ENCODE measurements around the gene CHPF.

Gene CHPF

DNA sequence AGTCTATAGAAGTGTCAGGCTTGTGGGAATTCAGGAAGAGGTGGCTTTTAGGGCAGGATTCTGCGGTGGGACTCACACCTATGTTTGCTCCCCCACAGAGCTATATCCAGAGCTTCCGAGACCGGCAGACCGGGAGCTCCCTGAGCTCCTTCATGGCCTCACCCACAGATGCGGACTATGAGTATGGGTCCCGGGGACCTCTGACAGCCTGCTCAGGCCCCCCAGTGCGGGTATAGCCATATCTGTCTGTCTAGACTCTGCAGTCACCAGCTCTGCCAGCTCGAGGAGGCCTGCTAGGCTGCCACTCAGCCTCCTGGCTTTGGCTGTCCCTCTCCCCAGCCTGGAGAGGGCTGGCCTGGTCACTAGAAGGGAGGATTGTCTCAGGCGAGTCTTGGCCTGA lies 6.0 kb upstream of the CHPF start:
- no peak for DNase-seq

DNA sequence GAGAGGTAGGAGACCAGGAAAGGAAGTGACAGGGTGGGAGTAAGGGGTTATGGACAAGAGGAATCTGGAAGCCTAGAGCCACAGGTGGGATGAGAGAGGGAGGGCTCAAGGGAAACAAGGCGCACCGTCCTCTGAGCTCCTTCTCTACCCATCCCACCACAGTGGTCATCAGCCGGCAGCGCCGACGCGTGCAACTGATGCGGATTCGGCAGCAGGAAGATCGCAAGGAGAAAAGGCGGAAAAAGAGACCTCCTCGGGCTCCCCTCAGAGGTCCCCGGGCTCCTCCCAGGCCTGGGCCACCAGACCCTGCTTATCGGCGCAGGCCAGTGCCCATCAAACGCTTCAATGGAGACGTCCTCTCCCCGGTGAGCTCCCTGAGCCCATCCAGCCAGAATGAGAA lies 5.4 kb upstream of the CHPF start:
- no peak for DNase-seq

DNA sequence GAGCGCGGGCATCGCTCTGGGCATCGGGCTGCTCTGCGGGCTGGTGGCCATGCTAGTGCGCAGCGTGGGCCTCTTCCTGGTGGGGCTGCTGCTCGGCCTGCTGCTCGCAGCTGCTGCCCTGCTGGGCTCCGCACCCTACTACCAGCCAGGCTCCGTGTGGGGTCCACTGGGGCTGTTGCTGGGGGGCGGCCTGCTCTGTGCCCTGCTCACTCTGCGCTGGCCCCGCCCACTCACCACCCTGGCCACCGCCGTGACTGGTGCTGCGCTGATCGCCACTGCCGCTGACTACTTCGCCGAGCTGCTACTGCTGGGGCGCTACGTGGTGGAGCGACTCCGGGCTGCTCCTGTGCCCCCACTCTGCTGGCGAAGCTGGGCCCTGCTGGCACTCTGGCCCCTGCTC lies 4.0 kb upstream of the CHPF start:
- DNase-seq: no peak

DNA sequence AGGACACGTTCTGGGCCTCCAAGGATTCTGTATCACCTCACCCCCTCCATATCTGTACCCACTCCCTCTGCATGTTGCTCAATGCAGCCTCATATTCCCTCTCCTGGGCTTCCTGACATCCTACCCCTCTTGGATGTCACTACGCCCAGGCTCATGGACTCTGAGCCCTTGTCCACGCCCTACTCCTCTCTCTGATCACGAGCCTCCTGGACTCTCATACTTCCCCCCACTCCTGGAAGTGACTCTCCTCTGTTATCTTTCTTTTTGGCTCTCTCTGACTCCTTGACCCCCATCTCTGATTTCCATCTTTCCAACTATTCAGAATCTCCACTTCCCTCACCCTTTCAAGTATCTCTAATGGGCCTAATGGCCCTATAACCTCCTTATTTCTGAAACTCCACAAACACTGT lies 2.3 kb upstream of the CHPF start:
- DNase-seq: no peak

DNA sequence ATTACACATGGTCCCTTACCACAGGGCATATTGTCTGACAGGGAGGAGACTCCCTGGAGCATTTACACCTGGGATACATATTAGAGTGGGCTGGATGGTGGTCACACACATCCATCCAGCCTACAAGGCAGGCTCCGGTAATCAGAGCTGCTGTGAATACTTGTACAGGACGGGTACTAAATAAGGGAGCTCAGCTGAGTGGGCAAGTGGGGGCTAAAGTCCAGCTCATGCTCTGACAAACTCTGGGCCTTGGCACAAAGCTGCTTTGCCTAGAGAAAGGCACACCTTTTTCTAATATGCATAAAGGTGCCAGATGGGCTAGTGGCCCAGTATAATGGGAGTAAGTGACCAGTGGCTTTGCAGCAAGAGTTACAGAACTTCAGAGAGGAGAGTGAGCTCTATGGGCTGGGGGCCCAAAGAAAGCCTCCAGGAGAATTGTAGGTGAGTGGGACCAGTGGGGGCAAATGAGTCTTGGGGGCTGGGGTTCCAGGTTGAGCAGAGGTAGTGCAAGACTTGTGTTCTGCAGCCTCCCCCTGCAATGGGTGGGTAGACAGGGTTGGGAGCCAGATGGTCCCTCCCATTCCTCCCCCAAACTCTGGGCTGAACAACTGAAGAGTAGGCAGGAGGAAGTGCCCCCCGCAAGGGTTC lies 1.8 kb upstream of the CHPF start:
- no peak for DNase-seq

DNA sequence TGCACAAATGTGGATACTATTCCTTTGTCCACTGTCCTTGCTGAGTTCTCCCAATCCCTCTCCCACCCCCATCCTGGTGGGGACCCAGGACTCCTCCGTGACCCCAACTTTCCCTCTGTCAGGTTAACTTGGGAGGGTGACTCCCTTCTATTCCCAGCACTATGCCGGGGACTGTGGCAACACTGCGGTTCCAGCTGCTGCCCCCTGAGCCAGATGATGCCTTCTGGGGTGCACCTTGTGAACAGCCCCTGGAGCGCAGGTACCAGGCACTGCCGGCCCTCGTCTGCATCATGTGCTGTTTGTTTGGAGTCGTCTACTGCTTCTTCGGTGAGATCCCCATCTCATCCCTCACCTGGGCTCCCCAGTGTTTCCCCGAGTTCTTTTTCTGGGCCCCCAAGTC lies 958 bp upstream of the CHPF start:
- no peak for DNase-seq

DNA sequence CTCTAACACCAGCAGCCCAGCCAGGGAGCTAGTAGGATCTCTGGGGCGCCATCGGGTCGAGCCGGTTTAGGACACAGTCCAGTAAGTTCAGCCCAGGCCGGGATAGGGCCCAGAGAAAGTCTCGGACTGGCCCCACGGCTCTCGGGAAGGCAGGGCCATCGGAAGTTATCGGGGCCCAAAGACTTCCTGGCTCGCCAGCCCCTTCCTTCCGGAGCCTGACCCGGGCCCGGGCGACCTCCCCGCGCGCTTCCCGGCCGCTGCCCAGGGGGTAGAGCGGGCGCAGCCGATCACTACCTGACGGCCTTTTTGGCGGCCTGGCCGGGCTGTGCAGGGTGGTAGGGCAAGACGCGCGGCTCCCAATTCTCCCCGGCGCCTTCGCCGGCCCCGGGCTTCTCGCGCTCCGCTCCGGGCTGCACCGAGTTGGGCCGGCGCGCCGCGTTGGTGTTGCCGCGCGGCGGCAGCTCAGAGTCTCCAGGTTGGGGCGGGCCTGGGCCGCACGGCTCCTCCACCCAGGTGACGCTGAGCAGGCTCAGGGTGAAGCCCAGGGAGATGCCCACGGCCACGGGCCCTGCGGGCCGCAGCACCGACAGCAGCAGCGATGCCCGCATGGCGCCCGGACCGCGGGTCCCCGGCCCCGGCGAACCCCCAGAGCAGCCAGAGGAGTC lies 546 bp downstream of the CHPF start:
- DNase-seq: no peak

DNA sequence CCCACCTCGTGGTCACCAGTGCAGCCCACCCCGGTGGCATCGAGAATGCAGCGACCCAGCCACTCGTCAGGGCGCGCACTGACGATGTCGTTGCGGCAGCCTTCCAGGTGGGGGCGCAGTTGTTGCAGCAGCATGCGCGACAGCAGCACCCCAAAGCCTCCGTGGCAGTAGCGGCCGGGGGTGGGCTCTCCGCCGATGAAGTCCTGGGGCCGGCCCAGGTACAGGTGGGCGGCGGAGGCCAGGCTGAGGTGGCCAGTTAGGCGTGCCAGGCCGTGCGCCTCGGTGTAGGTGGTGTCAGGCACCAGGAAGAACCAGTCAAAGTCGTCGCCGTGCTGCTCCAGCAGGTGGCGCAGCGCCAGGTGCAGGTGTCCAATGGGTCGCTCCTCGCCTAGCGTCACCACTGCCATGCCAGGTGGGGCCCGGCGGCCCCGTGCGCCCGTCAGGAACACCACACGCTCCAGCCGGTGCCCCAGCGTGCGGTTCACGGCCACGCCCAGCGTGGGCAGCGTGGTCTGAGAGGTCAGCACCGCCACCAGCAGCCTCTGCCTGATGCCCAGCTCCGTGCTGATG lies 1.9 kb downstream of the CHPF start:
- no peak for DNase-seq

DNA sequence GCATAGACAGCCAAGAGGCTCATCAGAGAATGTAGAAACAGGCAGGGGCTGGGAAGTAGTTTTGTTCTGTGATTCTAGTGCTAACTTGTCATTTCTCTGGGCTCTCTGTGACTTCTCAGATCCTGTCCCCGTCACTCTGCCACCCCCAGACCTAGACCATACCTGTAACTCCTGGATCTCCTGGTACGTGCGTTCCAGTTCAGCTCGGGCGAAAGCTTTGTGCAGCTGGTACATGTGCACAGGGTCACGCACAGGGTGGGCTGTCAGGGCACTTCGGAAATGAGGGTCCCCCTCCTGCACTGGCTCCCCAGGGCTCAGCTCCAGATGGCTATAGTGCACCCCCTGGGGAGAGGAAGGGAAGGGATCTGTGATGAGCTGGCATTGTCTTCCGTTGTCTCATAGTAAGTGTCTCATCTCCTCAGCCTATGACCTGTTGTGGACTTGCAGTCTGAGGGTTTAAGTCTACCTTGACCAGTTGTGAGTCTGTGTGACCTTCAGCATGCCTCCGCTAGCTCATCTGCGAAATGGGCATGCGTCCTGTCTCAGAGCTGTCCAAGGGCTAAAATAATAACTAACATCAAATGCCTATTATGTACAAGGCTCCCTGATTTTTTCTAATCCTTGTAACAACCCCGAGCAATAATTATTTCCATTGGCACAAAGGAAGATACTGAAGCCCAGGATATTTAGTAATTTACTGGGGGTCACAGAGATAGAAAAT lies 2.7 kb downstream of the CHPF start:
- no peak for DNase-seq

DNA sequence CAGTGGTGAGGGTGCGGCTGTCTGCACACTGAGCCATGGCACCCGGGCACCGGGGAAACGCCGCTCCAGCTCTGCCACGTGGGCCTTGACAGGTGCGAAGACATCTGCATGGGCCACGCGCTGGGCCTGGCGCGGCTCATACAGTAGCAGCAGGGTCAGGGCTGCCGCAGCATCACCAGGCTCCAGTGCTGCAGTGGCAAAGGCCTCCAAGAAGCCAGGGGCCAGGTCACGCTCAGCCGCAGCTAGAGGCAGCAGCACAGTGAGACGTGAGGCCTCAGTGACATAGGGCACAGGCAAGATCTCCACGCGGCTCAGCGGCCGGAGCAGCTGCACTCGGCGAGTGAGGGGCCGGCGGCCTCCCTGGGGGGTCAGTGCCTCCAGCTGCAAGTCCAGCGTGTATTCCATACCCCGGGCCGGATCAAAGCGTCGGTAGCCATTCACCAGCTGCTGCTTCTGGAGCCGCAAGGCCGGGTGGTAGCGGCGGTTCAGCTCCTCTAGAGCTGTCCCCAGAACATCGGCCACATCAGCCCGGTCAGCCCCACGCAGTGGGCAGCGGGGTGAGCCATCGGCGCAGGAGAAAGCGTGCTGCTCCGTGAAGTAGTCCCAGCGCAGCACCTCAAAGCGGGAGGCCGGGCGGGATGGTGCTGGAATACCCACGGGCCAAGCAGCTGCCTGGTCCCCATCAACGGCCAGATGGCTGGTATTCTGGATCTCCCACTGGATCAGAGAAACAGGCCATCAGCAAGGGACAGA lies 3.5 kb downstream of the CHPF start:
- no peak for DNase-seq

DNA sequence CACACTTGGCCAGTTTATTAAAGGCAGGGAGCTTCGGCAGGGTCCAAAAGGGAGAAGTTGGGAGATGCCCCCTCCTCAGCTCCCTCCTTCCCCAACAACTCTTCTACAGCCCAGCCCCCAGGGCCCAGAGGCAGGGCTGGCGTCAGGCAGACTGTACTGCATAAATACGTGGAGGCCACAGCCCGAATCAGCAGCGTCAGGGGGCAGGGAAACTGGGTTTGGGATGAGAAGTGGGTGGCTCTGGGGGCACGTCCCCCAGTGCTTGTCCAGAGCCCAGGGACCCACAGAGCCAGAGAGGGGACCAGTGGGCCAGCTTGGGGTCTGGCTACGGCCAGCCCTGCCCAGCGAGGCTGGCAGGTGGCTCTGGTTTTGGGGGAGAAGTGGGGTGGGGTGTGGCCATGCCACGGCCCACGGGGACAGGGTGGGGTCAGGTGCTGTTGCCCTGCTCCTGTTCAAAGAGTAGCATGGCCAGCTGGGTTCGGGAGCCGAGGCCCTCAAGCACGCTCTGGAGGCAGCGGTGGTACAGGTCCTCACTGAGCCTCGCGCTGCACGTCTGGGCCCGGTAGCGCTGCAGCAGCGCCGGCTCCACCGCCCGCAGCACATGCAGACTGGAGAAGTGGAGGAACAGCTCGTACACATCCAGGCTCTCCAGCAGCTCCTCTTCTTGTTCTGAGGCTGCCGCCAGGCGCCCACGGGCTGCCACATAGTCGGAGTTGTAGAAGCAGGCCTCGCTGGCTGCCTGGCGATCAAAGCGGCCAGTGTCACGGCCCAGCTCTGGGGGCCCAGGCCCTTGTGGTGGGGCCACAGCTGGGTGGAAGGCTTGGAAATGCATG lies 4.4 kb downstream of the CHPF start:
- DNase-seq: no peak

DNA sequence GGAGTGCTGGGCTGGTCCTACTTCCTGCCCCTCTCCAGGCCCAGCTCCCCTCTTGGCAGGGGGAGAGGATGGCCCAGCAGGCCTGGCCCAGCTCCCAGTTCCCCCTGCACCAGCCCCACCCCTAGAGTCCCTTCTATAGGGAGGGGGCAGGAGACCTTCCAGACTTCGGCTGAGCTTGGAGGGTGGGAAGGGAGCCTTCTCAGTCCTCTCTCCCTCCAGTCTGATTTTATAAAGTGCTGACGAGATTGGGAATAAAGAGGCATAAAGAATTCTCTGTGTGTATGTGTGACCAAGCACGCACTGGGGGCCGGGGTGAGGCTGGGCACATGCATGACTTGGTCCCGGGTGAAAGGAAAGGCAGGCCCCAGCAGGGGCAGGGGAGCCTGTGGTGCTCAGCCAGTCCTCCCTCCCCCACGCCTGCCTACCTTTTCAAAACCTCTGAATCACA lies 5.1 kb downstream of the CHPF start:
- DNase-seq: no peak

DNA sequence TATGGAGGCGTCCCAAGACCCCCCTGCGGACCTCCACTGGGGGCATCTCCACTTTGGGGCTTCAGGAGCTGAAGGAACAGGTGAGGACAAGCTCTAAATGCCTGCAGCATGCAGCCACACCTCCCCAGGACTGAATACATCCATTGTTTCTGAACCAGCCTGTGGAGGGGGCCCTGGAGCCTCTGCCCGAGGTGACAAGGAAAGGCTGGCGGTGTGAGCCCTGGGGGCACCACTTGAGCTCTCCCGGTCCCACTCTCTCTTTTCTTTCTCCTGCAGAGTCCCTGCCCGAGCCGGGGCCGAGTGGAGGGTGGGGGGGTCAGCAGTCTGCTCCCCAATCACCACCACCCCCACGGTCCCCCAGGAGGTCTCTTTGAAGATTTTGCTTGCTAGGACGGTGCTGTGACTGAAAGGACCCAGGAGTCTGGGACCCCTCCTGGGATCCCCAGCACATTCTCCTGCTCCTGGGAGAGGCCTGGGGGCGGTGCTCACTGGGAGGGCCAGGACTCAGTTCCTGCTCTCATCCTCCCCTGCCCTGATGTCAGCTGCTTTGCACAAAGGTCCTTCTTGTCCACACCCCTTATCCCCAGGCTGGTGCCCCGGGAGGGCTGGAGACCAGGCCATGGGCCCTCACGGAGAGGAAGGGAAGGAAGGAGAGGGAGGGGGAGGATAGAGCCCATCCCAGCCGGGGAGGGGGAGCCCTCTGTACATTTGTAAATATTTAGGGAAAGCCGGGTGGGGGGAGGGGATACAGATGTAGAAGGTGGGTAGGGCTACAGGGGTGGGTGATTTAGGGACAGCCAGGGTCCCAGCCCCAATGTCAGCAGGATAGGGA lies 5.7 kb downstream of the CHPF start:
- no peak for DNase-seq

DNA sequence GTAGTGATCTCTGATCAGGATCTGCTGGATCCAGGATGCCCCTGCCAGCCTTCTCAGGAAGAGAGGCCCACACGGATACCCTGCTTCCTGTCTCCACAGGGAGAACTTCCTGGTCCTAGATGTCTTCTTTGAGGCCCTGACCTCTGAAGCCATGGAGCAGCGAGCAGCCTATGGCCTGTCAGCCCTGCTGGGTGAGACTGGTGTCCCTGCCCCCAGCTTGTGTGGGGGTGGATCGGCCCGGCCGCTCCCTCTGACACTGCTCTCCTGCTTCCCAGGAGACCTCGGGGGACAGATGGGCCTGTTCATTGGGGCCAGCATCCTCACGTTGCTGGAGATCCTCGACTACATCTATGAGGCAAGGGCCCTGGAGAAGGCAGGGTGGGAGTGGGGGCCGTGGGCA lies 6.6 kb downstream of the CHPF start:
- no peak for DNase-seq

DNA sequence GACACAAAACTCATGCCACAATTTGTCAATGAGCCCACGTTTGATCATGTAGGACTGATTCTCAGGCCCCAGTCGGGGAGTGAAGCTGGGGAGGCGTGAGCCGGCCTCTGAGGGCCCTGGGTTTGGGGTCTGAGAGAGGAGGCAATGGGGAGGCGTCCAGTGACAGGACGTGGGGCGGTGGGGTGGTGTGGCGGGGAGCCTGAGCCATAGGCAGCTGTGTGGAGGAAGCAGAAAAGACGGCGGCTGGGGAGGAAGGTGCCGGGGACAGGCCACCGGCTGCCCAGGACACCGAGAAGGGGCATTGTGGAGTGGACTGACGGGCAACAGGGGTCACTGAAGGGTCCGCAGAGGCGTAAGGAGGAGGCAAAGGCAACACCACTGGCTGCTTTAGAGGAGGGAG lies 7.2 kb downstream of the CHPF start:
- DNase-seq: no peak

DNA sequence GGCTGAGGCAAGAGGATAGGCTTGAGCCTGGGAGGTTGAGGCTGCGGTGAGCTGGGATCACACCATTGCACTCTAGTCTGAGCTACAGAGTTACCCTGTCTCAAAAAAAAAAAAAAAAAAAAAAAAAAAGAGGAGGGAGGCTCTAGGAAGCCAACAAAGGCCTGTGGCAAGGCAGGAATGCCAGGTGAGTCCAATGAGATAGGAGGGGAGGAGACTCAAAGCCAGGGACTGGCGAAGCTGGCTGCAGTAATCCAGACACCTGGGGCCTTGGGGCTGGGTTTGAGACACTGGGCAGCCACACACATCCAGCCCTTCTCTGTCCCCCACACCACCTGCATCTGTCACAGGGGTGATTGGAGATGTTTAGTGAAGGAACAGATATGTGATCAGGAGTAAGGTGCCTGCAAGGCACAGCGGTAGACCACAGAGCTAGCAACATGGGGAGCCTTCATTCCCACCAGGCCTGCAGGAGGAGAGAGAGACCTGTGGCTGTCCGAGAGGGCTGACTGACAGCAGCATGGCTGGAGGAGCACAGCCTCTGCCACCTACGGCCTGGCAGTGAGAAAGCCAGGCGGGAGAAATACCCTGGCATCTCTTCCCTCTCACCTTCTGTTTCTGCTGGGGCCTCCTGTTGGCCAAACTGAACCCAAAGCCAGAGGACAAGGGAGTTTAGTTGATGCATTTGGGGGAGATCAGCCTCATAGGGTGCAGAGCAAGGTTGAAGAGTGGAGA lies 9.5 kb downstream of the CHPF start:
- no peak for DNase-seq

DNA sequence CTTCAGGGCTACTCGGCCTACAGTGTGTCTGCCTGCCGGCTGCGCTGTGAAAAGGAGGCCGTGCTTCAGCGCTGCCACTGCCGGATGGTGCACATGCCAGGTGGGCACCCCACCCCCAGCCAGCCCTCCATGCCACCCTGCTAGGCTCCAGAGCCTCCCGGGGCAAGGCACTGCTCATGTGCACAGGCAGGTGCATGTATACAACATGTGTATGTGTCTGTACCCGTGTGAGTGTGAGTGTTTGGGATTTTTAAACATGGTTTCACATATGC lies 11.3 kb downstream of the CHPF start:
- no peak for DNase-seq

DNA sequence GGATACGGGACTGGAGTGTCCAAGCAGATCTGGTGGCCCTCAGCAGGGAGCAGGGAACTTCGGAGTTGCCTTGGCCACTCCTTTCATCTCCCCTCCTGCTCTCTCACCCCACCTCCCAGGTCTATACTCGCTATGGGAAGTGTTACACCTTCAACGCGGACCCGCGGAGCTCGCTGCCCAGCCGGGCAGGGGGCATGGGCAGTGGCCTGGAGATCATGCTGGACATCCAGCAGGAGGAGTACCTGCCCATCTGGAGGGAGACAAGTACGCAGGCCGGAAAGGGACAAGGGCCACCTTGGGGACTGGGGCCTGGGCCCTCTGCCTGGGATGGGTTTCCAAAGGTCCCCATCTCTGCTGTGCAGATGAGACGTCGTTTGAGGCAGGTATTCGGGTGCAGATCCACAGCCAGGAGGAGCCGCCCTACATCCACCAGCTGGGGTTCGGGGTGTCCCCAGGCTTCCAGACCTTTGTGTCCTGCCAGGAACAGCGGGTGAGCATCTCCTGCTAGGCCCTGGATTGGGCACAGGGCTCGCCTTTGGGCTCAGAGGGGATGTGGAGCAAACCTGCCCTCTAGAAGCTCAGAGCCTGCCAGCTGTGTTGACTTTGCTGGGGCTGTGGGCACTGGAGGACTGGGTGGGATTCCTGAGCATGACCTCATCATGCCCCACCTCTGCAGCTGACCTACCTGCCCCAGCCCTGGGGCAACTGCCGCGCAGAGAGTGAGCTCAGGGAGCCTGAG lies 11.8 kb downstream of the CHPF start:
- no peak for DNase-seq

DNA sequence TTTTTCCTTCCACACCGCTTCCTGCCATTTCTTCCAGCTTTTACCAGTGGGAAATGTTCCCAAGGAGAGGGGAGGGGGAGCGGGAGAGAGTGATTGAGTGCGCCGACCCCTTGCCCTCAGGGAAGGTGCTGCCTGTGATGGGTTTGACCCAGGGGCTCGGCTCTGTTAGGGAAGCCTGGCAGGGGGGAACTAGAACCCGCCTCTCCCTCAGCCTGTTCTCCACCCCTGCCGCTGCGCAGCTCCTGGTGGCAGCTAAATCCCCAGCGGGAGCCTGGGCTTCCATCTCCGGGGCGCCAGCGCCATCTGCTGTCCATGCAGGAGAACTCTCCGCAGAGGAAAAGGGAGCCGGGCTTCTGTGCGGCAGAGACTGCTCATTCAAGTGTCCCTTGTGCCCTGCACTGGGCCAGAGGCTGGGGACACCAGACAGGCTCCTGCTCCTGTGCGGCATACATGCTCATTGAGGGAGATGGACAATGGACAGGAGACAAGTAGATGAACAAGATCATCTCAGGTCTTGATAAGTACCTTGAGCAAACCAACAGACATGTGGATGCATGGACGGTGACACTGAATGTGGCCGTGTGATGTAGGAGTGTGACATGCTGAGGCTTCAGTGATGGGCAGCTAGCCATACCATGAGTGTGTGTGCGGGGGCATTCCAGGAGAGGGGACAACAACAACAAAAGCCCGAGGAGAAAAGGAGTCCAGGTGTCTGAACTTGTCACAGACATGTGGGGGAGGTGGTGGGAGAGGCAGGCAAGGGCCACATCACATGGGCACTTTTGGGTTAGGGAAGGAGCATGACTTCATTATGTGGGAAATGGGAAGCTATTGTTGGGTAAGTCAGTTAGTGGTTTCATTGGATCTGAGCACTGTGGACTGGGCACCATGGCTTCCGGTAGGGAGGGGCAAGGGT lies 13.3 kb downstream of the CHPF start:
- peak; percentile 28 for DNase-seq

Measured in SIG-M5 (cell line).